IPS-NIHi7 (cell line): Measurements from ENCODE around the gene TSC22D1.
A peak's percentile ranks its signal among the peaks of the same experiment; 100 is the strongest.

Experiments
- DNase-seq: peaks from one replicate; pipeline ENCODE4 v3.0.0; 2012; ENCODE audit warnings: mixed read lengths; ENCODE audit errors: extremely low spot score

Gene TSC22D1

GRCh38 chr13:44426461-44426860 is 149.7 kb downstream of the TSC22D1 start:
- no peak for DNase-seq

GRCh38 chr13:44425815-44426078 is 150.4 kb downstream of the TSC22D1 start:
- DNase-seq: no peak

GRCh38 chr13:44425041-44425814 is 150.9 kb downstream of the TSC22D1 start:
- no peak for DNase-seq

GRCh38 chr13:44423824-44424223 is 152.3 kb downstream of the TSC22D1 start:
- no peak for DNase-seq

- DNase-seq: no peak
Measured at GRCh38 chr13:44422755-44423643, 153.1 kb downstream of the TSC22D1 start.

GRCh38 chr13:44421853-44422525 is 154.1 kb downstream of the TSC22D1 start:
- peak; percentile 3 for DNase-seq

GRCh38 chr13:44420376-44421220 is 155.5 kb downstream of the TSC22D1 start:
- no peak for DNase-seq

- no peak for DNase-seq
Measured at GRCh38 chr13:44417876-44418275, 158.3 kb downstream of the TSC22D1 start.

DNA sequence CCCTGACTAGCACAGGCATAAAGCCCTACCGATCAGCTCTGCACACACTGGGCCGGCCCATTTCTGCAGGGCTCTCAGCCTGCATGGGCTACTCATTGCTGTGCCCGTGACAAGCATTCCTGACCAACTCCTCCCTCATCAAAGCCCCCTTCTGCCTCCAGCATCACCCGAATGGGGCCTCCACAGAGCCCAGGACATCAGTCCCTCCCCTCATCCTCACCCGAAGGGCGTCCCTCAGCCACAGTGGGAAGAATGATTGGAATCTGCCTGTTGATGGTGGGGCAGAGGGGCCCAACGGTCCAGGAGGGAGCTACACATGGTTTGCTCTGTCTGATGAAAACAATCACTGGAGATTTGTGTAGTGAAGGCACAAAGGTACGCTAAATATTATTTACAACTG is 158.7 kb downstream of the TSC22D1 start:
- no peak for DNase-seq

- DNase-seq: no peak
Measured at GRCh38 chr13:44416744-44417143, 159.4 kb downstream of the TSC22D1 start.

DNA sequence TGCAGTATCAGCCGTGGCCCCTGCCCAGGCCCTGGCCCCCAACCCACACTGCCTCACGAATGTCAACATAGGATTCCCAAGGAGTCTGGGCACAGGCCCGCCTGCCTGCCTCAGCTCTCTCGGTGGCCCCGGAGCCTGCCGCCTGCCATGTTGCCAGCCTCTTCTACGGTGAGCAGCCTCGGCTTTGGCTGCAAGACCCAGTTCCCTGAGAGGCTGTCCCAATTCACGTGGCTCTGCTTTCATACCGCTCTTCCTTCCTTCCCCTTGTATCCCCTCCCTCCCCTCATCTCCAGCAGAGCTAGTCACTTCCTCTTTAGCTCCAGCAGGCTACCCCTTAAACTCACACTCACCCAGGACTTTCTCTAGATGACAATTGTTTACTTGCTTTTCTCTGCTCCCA is 159.8 kb downstream of the TSC22D1 start:
- no peak for DNase-seq

DNA sequence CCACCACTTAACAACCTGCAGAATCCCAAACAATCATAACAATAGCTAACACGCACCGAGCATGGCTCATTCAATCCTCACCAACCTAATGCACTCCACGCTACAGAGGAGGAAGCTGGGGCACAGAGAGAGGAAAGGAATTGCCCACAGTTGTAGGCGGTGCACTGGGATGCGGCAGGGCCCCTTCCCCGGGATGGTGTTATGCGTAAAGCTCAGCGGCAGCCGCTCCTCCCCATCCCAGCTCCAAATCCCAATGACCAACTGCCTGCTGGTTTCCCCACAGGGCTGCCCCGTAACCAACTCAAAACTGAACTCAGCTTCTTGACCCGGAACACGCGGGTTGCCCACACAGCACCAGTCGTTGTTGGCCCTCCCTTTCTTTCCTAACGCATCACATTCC is 160.3 kb downstream of the TSC22D1 start:
- DNase-seq: no peak

- no peak for DNase-seq
Measured at GRCh38 chr13:44414716-44415115, 161.4 kb downstream of the TSC22D1 start.

GRCh38 chr13:44413095-44413494 is 163.0 kb downstream of the TSC22D1 start:
- no peak for DNase-seq

DNA sequence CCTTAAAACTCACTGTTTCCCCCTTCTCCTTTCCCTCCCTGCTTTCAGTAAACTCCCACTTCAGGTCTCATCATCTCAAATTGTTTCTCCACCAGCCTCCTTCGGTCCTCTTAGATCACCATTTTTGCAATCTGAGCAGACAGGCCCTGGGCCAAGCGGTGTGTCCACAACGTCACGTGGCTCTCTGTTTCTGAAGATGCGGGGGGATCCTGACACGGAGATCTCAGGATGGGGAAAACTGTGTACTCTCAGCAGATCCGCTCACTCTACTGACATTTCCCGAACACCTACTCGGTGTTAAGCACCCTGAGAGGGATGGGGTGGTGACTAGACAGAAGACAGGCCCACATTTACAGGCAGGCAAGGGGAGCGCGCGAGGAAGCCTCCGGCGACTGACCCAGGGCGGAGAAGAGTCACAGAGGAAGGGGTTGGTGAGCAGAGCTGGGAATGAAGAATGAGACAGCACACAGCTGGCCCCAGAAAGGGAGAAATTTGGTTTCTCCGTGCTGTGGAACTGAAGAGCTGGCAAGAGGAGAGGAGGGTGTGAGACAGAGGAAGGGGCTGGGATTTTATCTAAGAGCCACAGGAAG is 163.7 kb downstream of the TSC22D1 start:
- no peak for DNase-seq

- no peak for DNase-seq
Measured at GRCh38 chr13:44411841-44412240, 164.3 kb downstream of the TSC22D1 start.

- no peak for DNase-seq
Measured at GRCh38 chr13:44410328-44410859, 165.7 kb downstream of the TSC22D1 start.

- no peak for DNase-seq
Measured at GRCh38 chr13:44409595-44409994, 166.5 kb downstream of the TSC22D1 start.

DNA sequence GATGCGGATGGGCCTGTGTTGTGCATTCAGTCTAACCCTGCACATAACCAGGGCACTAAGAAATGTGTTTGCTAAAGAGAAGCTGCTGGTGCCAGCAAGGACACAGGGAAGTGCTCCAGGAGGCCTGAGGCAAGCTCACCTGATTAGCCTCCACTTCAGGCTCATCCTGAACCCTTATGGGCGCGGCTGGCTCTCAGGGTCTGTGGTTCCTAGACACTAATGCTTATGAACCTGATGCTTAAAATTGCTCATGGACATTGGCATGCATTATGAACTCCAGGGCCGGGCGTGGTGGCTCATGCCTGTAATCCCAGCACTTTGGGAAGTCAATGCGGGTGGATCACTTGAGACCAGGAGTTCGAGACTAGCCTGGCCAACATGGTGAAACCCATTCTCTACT is 168.2 kb downstream of the TSC22D1 start:
- DNase-seq: no peak

DNA sequence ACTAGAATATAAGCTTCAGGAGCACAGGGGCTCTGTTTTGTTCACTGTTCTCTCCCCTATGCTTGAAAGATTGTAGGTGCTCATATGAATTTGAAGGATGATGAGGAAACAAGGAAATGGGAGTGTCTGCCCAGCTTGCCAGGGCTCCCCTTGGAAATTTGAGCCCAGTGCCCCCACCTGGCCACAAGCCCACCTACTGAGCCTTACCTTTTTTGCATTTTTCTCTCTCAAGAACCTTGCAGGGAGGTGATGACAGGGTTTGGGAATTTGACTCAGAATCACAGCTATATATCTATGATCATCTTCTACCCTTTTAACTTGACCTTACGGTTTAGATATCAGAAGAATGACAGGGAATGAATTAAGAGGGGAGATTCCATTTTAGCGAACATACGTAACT is 168.8 kb downstream of the TSC22D1 start:
- DNase-seq: no peak

GRCh38 chr13:44406617-44407016 is 169.5 kb downstream of the TSC22D1 start:
- DNase-seq: no peak
